Measurements from ENCODE around the gene DMD.
"Not testable (repeated sequence)": the region's sequence is repeated elsewhere in the genome, so short reads cannot be mapped to it uniquely, and the experiment has no call there.

The DMD gene

GRCh38 chrX:31471229-31471628 lies 1740.1 kb downstream of the DMD start:
- DNase-seq = no peak

- not testable (repeated sequence) for DNase-seq
Measured at GRCh38 chrX:31470753-31471152, 1740.6 kb downstream of the DMD start.

GRCh38 chrX:31464306-31464915 lies 1746.9 kb downstream of the DMD start:
- DNase-seq = no peak

- DNase-seq = no peak
Measured at GRCh38 chrX:31461266-31461665, 1750.1 kb downstream of the DMD start.

GRCh38 chrX:31459361-31459760 lies 1752.0 kb downstream of the DMD start:
- DNase-seq = peak; percentile 67

- DNase-seq = peak; percentile 34
Measured at GRCh38 chrX:31449965-31450364, 1761.4 kb downstream of the DMD start.

- DNase-seq = no peak
Measured at GRCh38 chrX:31449081-31449480, 1762.3 kb downstream of the DMD start.

GRCh38 chrX:31445542-31445941 lies 1765.8 kb downstream of the DMD start:
- no peak for DNase-seq

GRCh38 chrX:31443654-31444053 lies 1767.7 kb downstream of the DMD start:
- DNase-seq = no peak

- no peak for DNase-seq
Measured at GRCh38 chrX:31440546-31440945, 1770.8 kb downstream of the DMD start.

GRCh38 chrX:31436424-31436823 lies 1774.9 kb downstream of the DMD start:
- no peak for DNase-seq

- DNase-seq = no peak
Measured at GRCh38 chrX:31435592-31435991, 1775.8 kb downstream of the DMD start.

- no peak for DNase-seq
Measured at GRCh38 chrX:31433856-31434255, 1777.5 kb downstream of the DMD start.

GRCh38 chrX:31429915-31430314 lies 1781.4 kb downstream of the DMD start:
- no peak for DNase-seq

- DNase-seq = peak; percentile 52
Measured at GRCh38 chrX:31423609-31424189, 1787.7 kb downstream of the DMD start.

- DNase-seq = no peak
Measured at GRCh38 chrX:31421441-31421840, 1789.9 kb downstream of the DMD start.

- DNase-seq = peak; percentile 3
Measured at GRCh38 chrX:31420711-31421151, 1790.6 kb downstream of the DMD start.

- DNase-seq = no peak
Measured at GRCh38 chrX:31420302-31420701, 1791.0 kb downstream of the DMD start.

- peak; percentile 78 for DNase-seq
Measured at GRCh38 chrX:31397119-31397518, 1814.2 kb downstream of the DMD start.

GRCh38 chrX:31392513-31392912 lies 1818.8 kb downstream of the DMD start:
- DNase-seq = no peak

- no peak for DNase-seq
Measured at GRCh38 chrX:31388946-31389345, 1822.4 kb downstream of the DMD start.

GRCh38 chrX:31384471-31384870 lies 1826.9 kb downstream of the DMD start:
- no peak for DNase-seq

GRCh38 chrX:31383991-31384390 lies 1827.4 kb downstream of the DMD start:
- DNase-seq = no peak

GRCh38 chrX:31378973-31379372 lies 1832.4 kb downstream of the DMD start:
- not testable (repeated sequence) for DNase-seq

- DNase-seq = not testable (repeated sequence)
Measured at GRCh38 chrX:31377821-31378220, 1833.5 kb downstream of the DMD start.
